GM19025 (cell line): ENCODE data around the gene ZNF607.
"Not testable (repeated sequence)": the region's sequence is repeated elsewhere in the genome, so short reads cannot be mapped to it uniquely, and the experiment has no call there.

Source experiments
- ATAC-seq: cut with Tn5 transposase; IDR thresholded peaks from one replicate; pipeline ENCODE4 v1.9.1; 2021; ENCODE audit warnings: mild to moderate bottlenecking, low read depth, moderate library complexity; ENCODE audit not compliant: unreplicated experiment

The ZNF607 gene

GRCh38 chr19:37719111-37719926, at the start of gene ZNF607:
ZNF607 (minus strand) TSS chr19:37719761; CDS start chr19:37711618, 8,143 bp downstream.
- ATAC-seq = peak; percentile 85

GRCh38 chr19:37763488-37763887, 43.9 kb upstream of the ZNF607 start:
- no peak for ATAC-seq

- not testable (repeated sequence) for ATAC-seq
Measured at GRCh38 chr19:37757683-37758082, 38.1 kb upstream of the ZNF607 start.

GRCh38 chr19:37738371-37738770, 18.8 kb upstream of the ZNF607 start:
- ATAC-seq = no peak

- ATAC-seq = no peak
Measured at GRCh38 chr19:37725181-37725580, 5.6 kb upstream of the ZNF607 start.

GRCh38 chr19:37719927-37720265, 335 bp upstream of the ZNF607 start:
- ATAC-seq = no peak

- ATAC-seq = no peak
Measured at GRCh38 chr19:37718304-37718703, 1.3 kb downstream of the ZNF607 start.

- no peak for ATAC-seq
Measured at GRCh38 chr19:37716140-37716539, 3.4 kb downstream of the ZNF607 start.

GRCh38 chr19:37706052-37706605, 13.4 kb downstream of the ZNF607 start:
- no peak for ATAC-seq

- ATAC-seq = no peak
Measured at GRCh38 chr19:37699057-37699456, 20.5 kb downstream of the ZNF607 start.

GRCh38 chr19:37698216-37698615, 21.3 kb downstream of the ZNF607 start:
- ATAC-seq = no peak

GRCh38 chr19:37695144-37695899, 24.2 kb downstream of the ZNF607 start:
- no peak for ATAC-seq

- ATAC-seq = no peak
Measured at GRCh38 chr19:37692956-37693620, 26.5 kb downstream of the ZNF607 start.

- ATAC-seq = no peak
Measured at GRCh38 chr19:37691881-37692504, 27.6 kb downstream of the ZNF607 start.

- no peak for ATAC-seq
Measured at GRCh38 chr19:37683520-37683919, 36.0 kb downstream of the ZNF607 start.

- no peak for ATAC-seq
Measured at GRCh38 chr19:37669450-37669914, 50.1 kb downstream of the ZNF607 start.

- ATAC-seq = not testable (repeated sequence)
Measured at GRCh38 chr19:37657157-37657556, 62.4 kb downstream of the ZNF607 start.

GRCh38 chr19:37655689-37656371, 63.7 kb downstream of the ZNF607 start:
- ATAC-seq = peak; percentile 61

- peak; percentile 63 for ATAC-seq
Measured at GRCh38 chr19:37655301-37655688, 64.3 kb downstream of the ZNF607 start, which contains the start of gene ZFP30. ZFP30 (minus strand) TSS chr19:37655465; CDS start chr19:37647822, 7,643 bp downstream.
